Measurements from ENCODE around the gene MT2A.
"Not testable (repeated sequence)": the region's sequence is repeated elsewhere in the genome, so short reads cannot be mapped to it uniquely, and the experiment has no call there.

MT2A gene

DNA sequence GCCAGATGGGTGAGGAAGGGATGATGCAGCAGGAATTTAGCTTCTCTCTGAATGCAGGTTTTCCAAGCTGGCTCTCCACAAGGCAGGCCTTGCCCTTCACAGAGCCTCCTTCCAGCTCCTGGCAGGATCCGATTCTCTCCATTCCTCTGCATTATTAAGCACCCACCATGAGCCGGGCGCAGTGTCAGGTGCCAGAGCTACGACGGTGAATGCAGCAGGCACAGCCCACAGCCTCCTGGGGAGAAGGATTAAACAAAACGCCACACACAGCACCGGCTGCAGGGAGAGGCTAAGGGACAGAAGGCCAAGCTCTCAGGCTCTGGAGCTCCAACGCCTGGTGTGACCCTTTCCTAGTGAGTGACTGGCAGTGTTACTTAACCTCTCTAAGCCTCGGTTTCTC lies 7.1 kb upstream of the MT2A start:
- DNase-seq: no peak

DNA sequence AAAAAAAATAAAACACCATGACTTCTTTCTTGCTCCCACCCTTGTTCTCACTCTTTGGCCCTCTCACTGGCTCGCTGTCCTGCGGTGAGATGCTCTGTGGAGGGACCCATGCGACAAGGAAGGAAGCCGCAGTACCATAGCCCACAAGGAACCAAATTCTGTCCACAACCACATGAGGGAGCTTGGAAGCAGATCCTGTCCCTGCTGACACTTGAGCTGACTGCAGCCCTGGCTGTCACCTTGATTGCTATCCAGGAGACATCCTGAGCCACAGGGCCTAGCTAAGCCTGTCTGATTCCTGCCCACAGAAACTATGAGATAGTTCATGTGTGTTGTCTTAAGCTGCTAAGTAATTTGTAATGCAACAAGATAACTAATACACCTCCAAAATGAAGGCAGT lies 4.8 kb upstream of the MT2A start:
- DNase-seq: peak; percentile 68

DNA sequence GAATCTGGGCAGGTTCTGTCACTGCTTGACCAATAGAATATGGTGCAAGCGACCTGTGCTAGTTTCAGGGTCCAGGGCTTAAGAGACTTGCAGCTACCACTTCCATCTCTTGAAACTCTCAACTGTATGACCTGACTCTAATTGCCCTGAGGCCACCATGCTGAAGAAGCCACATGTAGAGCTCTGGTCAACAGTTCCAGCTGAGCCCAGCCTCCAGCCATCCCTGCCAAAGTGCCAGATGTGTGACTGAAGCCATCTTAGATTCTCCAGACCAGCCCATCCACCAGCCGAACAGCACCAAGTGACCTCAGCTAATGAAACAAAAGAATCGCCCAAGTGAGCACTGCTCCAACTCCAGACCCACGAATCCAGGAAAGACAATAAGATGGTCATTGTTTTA lies 3.4 kb upstream of the MT2A start:
- DNase-seq: no peak

DNA sequence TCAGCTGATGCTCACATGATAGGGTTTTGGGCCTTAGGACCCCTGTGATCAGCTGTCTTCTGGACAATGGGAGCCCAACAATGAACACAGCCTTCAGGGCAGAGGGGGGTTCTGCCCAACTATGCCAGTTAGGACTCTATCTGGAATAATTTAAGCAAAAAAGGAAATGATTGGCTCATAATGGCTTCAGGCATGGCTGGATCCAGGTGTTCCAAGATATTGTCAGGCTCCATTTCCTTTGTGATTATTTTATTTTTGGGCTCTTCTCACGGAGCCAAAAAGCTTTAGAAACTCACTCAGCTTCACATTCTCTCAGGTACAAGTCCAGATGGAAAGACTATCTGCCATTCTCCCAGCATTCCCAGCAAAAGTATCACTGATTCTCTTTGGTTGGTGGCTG lies 2.9 kb upstream of the MT2A start:
- no peak for DNase-seq

DNA sequence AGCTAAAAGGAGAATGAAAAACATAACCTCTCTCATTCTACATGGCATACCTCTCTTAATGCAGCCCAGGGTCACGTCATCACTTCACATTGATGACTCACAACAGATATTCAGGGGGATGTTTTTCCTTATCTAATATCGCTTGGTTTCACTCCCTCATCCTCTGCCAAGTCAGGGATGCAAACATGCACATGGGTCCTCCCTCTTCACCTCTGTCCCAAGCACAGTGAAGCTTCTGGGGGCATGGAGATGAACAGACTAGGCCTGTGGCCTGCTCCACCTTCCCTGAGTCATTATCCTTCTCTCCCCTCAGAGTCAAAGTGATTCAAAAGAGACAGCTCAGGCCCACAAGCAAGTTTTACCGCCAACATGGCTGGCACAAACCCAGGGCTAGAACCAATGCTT lies 2.3 kb upstream of the MT2A start:
- DNase-seq: no peak

DNA sequence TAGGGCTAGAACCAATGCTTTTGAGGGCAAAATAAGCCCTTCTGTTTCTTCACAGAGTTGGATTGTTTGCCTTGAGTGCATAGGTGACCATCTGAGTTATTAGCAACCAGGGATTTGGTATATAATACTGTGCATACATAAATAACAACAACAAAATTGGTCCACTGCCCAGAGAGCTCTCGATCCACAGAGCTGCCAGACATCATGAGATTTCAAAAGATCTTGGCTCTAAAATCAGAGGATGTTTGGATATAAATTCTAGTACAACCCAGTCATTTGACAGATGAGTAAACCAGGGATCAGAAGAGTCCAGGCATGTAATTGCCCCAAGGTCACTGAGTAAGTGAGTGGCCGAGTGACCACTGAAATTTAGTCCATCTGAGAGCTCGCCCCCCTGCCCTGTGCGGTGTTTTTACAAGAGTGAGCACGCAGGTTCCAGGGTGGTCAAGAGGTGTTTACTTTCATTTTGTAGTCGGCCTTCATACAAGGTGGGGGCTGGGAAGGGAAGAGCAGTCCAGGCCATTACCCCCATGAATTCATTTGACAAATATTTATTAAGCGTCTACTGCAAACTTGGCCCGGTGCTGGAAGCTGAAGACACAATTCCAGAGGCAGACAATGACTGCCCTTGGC lies 1.8 kb upstream of the MT2A start:
- no peak for DNase-seq

DNA sequence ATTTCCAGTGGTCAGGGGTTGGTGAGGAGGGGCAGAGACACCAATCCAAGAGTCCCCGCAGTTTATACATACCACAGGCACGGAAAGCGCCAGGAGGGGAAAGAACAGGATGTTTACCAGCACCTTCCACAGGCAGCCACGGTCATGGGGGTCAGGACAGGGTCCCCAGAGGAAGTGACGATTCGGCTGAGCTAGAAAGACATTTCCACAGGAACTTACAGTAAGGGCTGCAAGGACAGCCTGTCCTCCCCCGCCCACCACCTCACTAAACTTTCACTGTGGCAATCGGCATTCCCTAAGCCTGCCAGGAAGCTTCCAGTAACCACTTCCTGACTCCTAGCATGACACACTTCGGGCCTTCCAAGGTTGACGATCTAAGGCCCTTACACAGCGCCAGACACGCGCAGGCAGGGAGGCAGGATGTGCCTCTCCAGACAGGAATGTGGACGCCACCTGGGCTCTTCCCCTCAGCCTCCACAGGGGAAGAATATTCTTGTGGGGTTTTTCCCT lies 1.2 kb upstream of the MT2A start:
- DNase-seq: peak; percentile 58

DNA sequence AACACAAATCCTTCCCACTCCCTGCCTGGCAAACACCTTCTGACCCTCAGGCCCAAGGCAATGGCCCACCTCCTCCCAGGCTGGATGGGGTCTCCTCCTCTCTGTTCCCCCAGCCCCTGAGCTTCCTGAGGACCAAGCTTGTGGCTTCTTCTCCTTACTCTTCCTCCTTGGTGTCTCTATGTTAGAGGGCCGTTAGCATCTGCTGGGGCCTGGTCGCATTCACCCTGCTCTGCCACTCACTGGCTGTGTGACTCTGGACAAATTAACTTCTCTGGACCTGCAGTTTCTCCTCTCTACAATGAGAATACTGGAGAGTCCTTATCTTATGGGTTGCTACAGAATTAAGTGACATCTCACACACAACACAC lies 725 bp upstream of the MT2A start:
- no peak for DNase-seq

DNA sequence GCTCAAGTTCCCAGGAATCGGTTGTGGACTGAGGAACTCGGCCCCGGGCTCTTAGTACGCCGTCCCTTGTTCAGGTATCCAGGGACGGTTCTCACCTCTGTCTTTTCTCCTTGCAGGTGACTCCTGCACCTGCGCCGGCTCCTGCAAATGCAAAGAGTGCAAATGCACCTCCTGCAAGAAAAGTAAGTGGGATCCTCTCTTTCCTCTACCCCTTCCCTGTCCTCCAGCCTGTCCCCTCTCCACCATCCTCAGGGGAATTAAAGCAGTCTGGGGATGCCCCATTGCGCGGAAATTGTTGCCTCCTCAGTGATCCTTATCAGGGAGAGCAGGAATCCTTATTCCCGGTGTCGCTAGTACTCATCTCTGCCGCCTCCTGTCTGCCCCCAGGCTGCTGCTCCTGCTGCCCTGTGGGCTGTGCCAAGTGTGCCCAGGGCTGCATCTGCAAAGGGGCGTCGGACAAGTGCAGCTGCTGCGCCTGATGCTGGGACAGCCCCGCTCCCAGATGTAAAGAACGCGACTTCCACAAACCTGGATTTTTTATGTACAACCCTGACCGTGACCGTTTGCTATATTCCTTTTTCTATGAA lies 585 bp downstream of the MT2A start:
- DNase-seq: no peak

DNA sequence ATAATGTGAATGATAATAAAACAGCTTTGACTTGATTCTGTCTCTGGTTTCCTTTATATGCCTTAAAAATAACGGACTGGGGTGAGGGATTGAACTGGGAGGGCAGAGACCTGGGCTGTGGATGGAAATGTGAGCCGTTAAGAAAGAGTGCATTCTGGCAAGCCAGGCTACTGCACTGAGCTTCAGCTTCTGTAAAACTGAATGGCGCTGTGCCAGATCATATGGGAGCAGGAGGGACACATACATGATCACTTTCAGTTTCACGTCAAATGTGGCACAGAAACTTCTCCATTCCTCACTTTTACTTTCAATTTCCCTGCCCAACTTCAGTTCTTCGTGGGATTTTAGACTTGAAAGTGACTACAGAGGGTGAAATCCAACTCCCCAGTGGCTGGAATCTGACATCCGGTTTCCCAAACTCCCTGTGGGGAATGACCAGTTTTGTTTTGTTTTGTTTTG lies 1.1 kb downstream of the MT2A start:
- peak; percentile 99 for DNase-seq

DNA sequence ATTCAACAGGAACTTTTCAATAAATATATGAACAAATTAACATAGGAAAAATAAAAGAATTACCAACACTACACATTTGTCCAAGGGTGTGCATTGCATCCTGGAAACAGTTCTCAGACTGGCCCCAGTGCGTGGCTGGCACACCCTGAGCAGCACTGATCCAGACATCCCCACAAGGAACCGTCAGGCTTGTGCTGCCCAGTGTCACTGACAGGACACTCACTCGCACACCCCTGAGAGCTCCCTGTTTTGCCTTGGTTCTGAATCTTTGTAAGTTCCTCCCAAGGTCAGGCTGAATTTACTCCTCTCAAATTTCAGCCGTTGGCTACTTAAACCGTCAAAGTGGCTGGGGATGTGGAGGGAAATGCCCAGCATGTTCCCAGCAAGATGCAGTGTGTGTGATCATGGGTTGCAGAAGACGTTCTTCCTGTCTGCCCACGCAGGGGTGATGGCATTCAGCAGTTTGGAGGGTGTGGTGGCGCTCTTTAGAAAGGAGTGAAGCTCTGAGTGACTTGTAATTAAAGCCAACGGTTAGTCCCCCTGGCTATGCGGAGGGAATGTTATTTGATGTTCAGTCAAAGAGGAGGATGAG lies 1.7 kb downstream of the MT2A start:
- peak; percentile 100 for DNase-seq

DNA sequence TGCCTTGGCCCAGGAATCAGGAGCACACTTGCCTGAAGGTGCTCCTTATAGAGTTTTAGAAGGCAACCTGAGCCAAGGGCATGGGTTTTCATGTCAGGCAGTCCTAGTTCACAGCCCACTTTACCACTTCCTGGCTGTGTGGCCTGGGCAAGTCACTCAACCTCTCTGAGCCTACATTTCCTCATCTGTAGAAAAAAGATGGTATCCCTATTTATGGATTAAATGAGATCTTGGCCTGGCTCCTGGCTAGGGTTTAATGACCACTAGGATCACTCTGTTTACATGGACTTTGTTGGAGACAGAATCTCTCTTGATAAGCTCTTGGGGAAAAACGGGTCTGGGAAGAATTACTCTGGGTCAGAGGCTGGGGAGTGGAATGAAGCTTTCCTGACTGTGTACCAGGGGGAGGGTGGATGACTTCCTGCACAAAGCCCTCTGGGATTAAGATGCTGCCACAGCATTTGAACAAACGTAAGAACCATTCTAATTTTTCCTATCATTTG lies 2.3 kb downstream of the MT2A start:
- no peak for DNase-seq

DNA sequence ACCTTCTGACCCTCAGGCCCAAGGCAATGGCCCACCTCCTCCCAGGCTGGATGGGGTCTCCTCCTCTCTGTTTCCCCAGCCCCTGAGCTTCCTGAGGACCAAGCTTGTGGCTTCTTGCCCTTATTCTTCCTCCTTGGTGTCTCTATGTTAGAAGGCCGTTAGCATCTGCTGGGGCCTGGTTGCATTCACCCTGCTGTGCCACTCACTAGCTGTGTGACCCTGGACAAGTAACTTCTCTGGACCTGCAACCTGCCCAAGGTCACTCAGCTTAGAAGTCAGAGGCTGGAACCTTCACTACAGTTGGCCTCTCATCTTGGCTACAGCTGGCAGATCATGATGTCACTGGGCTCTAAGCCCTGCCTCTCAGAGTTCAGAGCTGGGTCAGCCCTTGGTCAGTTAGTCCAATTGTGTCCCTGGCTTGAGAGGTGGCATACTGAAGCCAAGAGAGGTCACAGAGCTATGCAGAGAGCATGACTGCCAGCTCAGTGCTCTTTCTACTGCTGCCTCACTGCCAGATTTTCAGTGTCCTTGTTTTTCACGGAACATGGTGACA lies 3.0 kb downstream of the MT2A start:
- peak; percentile 71 for DNase-seq

DNA sequence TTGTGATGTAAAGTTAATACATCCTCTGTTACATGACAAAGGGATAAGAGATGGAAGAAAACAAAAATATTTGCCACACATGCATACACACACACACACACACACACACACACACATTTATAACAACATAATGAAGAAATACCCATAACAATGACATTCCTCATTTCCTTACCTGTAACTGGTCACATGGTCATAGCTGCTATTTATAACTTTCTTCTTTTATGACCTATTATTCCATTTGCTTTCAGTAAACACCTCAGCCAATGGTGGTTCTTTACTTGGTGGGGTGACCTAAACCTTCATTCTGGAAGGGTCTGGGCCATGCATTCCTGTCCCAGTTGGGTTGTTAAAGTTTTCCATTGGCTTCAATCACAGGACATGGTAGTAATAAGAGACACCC lies 5.3 kb downstream of the MT2A start:
- DNase-seq: no peak

DNA sequence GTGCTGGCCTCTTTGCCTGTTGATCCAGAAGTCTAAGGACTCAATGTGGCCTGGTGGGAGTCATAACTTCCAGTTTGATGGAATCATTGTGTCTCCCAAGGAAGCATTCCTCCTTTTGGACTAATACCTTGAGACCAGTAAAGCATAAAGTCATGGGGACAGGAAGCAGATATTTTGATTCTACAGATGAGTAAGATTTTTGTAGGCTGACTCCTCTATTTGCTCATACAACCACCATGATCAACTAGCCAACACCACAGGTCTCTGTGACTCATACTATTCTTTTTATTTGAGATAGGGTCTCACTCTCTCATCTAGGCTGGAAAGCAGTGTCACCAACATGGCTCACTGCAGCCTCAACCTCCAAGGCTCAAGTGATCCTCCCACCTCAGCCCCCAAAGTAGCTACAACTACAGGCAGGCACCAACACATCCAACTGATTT lies 6.2 kb downstream of the MT2A start:
- DNase-seq: no peak

DNA sequence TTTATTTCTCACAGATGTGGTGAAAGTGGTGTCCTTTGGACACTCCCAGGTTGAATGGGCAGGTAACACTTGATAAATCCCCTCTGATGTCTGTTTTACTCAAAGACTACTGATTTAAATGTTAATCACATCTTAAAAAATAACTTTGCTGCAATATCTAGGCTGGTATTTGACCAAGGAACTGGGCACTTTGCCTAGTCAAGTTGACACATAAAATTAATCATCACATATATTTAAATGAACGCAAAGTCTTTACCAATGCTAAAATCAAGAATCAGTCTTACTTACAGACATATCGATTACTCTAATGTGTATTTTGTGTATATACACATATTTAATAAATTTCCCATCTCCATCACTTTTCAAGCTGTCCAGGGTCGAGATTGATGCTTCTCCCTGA lies 7.0 kb downstream of the MT2A start:
- no peak for DNase-seq

DNA sequence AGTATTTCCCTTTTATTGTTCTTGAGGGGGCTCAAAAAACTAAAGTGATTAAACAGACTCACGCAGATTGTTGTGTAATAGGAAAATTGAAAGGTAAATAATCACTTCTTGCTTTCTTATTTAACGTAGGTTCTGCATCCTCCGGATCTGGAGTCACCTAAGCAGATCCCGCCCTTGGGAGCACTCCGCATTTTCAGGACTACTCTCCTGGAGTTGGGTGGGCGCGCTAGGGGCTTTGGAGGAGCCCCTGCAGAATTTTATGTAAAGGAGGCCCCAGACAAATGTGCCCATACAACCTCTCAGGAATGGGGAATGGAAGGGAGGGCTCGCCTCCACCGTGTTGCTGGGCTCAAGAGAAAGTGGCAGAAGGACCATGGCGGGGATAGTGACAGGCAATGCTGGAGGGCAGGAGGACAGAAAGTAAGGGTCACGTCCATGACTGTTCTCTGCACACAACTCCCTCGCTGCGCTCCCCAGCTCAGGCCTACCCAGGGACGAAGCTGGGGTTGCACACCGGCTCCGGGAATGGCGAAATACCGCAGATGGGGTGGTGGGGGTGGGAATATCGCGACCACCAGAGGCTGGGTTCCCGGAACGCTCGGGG lies 8.3 kb downstream of the MT2A start:
- DNase-seq: no peak

DNA sequence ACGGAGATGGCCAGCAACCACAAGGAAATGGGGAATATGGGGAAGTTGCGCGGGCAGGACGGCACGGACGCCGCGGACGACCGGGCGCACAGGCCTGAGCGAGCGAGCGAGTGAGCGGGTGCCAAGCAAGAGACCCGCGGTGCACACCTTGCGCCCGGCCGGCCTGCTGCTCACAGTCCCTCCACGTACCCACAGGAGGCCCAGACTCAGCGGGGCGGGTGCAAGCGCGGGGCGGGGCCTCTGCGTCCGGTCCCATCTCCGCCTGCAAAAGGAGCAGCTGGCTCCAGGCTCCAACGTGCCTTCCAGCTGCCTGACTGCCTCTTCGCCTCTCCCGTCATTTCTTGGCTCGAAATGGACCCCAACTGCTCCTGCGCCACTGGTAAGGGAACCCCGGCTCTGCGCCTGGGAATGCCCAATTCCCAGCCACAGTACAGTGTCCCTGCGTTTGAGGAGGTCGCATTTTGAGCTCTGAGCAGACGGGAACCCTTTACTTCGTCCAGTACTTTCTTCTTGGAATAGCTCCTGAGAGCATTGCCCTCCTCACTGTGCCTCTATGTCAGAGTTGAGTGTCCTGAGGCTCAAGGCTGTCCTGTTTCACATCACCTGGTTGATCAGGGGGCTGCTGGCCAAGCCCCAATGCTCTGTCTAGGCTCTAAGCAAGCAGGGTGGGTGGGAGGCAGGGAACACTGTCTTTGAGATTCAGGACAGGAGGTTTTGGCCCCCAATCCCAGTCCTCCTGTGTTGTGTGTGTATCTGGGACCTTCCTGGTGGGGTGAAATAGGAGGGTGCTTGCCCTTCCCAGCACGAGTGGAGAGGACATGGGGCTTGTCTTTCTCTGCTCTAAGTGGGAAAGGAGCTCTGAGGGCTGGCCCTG lies 9.1 kb downstream of the MT2A start:
- DNase-seq: no peak

DNA sequence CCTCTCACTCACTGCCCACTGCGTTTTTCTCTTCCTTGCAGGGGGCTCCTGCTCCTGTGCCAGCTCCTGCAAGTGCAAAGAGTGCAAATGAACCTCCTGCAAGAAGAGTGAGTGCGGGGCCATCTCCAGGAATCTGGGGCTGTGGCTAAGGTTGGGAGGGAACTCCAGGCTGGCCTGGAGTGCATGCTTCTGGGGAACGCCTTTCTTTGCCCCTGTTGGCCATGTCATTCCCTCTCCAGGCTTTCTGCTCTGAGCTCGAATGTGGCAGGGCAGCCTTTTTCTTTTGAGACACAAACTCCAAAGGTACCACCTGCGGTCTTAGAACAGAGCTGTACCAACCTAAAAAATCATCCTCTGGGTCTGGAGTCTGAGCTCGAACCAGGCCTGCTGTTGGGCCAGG lies 9.8 kb downstream of the MT2A start:
- DNase-seq: no peak

DNA sequence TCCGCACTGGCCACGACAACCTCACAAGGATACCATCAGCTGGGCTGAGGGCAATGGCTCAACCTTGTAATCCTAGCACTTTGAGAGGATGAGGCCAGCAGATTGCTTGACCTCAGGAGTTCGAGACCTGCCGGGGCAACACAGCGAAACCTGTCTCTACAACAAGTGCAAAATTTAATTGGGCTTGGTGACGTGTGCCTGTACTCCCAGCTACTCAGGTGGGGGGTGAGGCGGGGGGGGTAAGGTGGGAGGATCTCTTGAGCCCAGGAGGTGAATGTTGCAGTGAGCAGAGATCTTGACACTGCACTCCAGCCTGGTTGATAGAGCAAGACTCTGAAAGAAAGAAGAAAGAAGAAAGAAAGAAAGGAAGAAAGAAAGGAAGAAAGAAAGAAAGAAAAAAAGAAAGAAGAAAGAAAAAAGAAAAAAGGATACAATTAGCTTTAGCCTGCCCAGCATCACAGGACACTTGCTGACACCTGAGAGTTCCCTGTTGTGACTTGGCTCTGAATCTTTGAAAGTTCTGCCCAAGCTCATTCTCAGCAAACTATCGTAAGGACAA lies 12.0 kb downstream of the MT2A start:
- no peak for DNase-seq

DNA sequence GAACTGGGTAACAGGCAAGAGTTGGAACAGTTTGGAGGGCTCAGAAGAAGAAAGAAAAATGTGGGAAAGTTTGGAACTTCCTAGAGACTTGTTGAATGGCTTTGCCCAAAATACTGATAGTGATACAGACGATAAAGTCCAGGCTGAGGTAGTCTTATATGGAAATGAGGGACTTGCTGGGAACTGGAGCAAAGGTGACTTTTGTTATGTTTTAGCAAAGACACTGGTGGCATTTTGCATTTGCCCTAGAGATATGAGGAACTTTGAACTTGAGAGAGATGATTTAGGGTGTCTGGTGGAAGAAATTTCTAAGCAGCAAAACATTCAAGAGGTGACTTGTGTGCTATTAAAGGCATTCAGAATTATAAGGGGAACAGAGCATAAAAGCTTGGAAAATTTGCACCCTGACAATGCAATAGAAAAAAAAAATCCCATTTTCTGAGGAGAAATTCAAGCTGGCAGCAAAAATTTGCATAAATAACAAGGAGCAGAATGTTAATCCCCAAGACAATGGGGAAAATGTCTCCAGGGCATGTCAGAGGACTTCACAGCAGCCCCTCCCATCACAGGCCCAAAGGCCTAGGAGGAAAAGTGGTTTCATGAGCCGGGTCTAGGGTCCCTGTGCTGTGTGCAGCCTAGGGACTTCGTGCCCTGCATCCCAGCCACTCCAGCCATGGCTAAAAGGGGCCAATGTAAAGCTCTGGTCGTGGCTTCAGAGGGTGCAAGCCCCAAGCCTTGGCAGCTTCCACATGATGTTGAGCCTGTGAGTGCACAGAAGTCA lies 13.5 kb downstream of the MT2A start:
- DNase-seq: not testable (repeated sequence)

Data from inflammatory macrophage treated with lipopolysaccharide for 4 hours (primary cell).